H1 (cell line): Measurements from ENCODE around the gene HEATR5A. TPM values are rescaled to one million over a fixed set of nuclear protein-coding genes. Genes with fewer than 3 reads are reported as not detected.

Source experiments
- CTCF ChIA-PET: fragments of 300-600 bp; sonication (Branson Sonifier 250); formaldehyde crosslinking; loops from one replicate; lab custom pipeline; 2021; ENCODE audit not compliant: partially characterized antibody; lab: Charles Lee
- POLR2A ChIA-PET: fragments of 300-600 bp; sonication (Branson Sonifier 250); formaldehyde crosslinking; loops from one replicate; lab custom pipeline; 2021; ENCODE audit warnings: inconsistent platforms; ENCODE audit not compliant: partially characterized antibody; lab: Charles Lee
- DNase-seq, 2 experiments: peaks; one replicate each; pipeline versions ENCODE4 v3.0.0 to v3.0.0-alpha.2; 2010 to 2022; ENCODE audit warnings: low spot score in 2 of 2, low read depth in 1 of 2, mixed read lengths in 1 of 2
- FAIRE-seq: peaks from 2 replicates; lab custom pipeline; 2011; peaks lifted over from hg19 to GRCh38; lab: Jason Lieb, UNC
- H2AFZ ChIP-seq: 2 replicates; pipeline ENCODE4 v1.8.1; 2012; ENCODE audit warnings: low read length, inconsistent platforms
- H2AK5ac ChIP-seq: 2 replicates; pipeline ENCODE4 v1.6.1; 2013; ENCODE audit warnings: low read depth, low read length
- H2BK120ac ChIP-seq: replicated peaks from 2 replicates; pipeline ENCODE3; 2013; ENCODE audit warnings: low read depth, low read length, inconsistent platforms
- H2BK12ac ChIP-seq: 2 replicates; pipeline ENCODE4 v1.6.1; 2013; ENCODE audit warnings: low read depth, low read length
- H2BK15ac ChIP-seq: 2 replicates; pipeline ENCODE4 v1.6.1; 2013; ENCODE audit warnings: low read length
- H2BK20ac ChIP-seq: 2 replicates; pipeline ENCODE4 v1.6.1; 2013; ENCODE audit warnings: low read length
- H2BK5ac ChIP-seq: 2 replicates; pipeline ENCODE4 v1.6.1; 2013; ENCODE audit warnings: low read depth, low read length
- H3K14ac ChIP-seq: 2 replicates; pipeline ENCODE4 v1.6.1; 2013; ENCODE audit warnings: inconsistent platforms; ENCODE audit not compliant: insufficient read length
- H3K18ac ChIP-seq: 2 replicates; pipeline ENCODE4 v1.6.1; 2013; ENCODE audit warnings: low read length; ENCODE audit errors: extremely low read depth
- H3K23ac ChIP-seq: 2 replicates; pipeline ENCODE4 v1.6.1; 2013; ENCODE audit warnings: inconsistent platforms; ENCODE audit not compliant: insufficient read length
- H3K23me2 ChIP-seq: 2 replicates; pipeline ENCODE4 v1.6.1; 2013; ENCODE audit warnings: low read depth, low read length
- H3K27ac ChIP-seq: 2 replicates; pipeline ENCODE4 v1.6.1; 2011; ENCODE audit warnings: low read depth, low read length, inconsistent platforms
- H3K27me3 ChIP-seq, 4 experiments: replicated peaks in 1 of 4; 1 replicate in 1 of 4; 2 replicates in 3 of 4; pipeline versions ENCODE4 v1.6.1 to v1.8.1; 2011 to 2013; ENCODE audit warnings: low read length in 3 of 4, mild to moderate bottlenecking in 3 of 4, inconsistent platforms in 2 of 4, mixed read lengths in 2 of 4, moderate library complexity in 1 of 4; ENCODE audit not compliant: control insufficient read depth in 3 of 4, insufficient read depth in 3 of 4; ENCODE audit errors: extremely low read depth in 1 of 4
- H3K36me3 ChIP-seq, 4 experiments: 2 replicates each; pipeline versions ENCODE4 v1.6.1 to v1.8.1; 2011 to 2013; ENCODE audit warnings: mild to moderate bottlenecking in 4 of 4, low read length in 3 of 4, moderate library complexity in 2 of 4, control low read depth in 1 of 4, inconsistent platforms in 1 of 4; ENCODE audit not compliant: insufficient read depth in 4 of 4, control insufficient read depth in 2 of 4
- H3K4ac ChIP-seq: replicated peaks from 2 replicates; pipeline ENCODE3; 2013; ENCODE audit warnings: low read length, low read depth, mixed read lengths, inconsistent platforms; ENCODE audit not compliant: insufficient read length
- H3K4me1 ChIP-seq, 4 experiments: replicated peaks in 1 of 4; 1 replicate in 1 of 4; 2 replicates in 3 of 4; pipeline versions ENCODE4 v1.6.1 to v1.8.1; 2011 to 2013; ENCODE audit warnings: low read length in 3 of 4, inconsistent platforms in 2 of 4, mixed read lengths in 1 of 4; ENCODE audit not compliant: insufficient read depth in 4 of 4, control insufficient read depth in 3 of 4
- H3K4me2 ChIP-seq, 2 experiments: 2 replicates each; pipeline versions ENCODE4 v1.6.1 to v1.8.1; 2011 to 2013; ENCODE audit warnings: low read depth in 2 of 2, low read length in 2 of 2, control low read depth in 1 of 2, inconsistent platforms in 1 of 2, mild to moderate bottlenecking in 1 of 2; ENCODE audit not compliant: insufficient read depth in 1 of 2
- H3K4me3 ChIP-seq, 4 experiments: fragments of 200-600, 300-600 bp in 1 of 4; sonication (generic), shearing (Covaris generic), sonication (Bioruptor Twin) in 1 of 4; 2 replicates each; pipeline versions ENCODE4 v1.5.1 to v1.8.1; 2011 to 2016; ENCODE audit warnings: low read length in 4 of 4, low read depth in 3 of 4, control low read depth in 2 of 4, inconsistent platforms in 2 of 4, mild to moderate bottlenecking in 2 of 4, mixed read lengths in 1 of 4, moderate library complexity in 1 of 4; ENCODE audit not compliant: insufficient read depth in 2 of 4; ENCODE audit errors: extremely low read depth in 1 of 4
- H3K56ac ChIP-seq: replicated peaks from 2 replicates; pipeline ENCODE3; 2013; ENCODE audit warnings: low read depth, mild to moderate bottlenecking, mixed read lengths, low read length, inconsistent platforms; ENCODE audit not compliant: insufficient read length
- H3K79me1 ChIP-seq: 2 replicates; pipeline ENCODE4 v1.6.1; 2013; ENCODE audit warnings: low read depth, low read length, control low read depth
- H3K79me2 ChIP-seq, 2 experiments: 2 replicates each; pipeline versions ENCODE4 v1.6.1 to v1.8.1; 2012 to 2013; ENCODE audit warnings: low read length in 2 of 2, mild to moderate bottlenecking in 2 of 2, inconsistent platforms in 1 of 2; ENCODE audit not compliant: insufficient read depth in 2 of 2, control insufficient read depth in 1 of 2
- H3K9ac ChIP-seq, 4 experiments: replicated peaks in 1 of 4; 1 replicate in 1 of 4; 2 replicates in 3 of 4; pipeline versions ENCODE4 v1.6.1 to v1.8.1; 2011 to 2013; ENCODE audit warnings: low read depth in 3 of 4, low read length in 3 of 4, control low read depth in 2 of 4, mild to moderate bottlenecking in 2 of 4, moderate library complexity in 2 of 4, inconsistent platforms in 1 of 4; ENCODE audit errors: extremely low read depth in 1 of 4
- H3K9me3 ChIP-seq, 2 experiments: 2 replicates each; pipeline versions ENCODE4 v1.6.1 to v1.8.1; 2012 to 2013; ENCODE audit warnings: mild to moderate bottlenecking in 2 of 2, moderate library complexity in 2 of 2, control low read depth in 1 of 2, inconsistent platforms in 1 of 2, low read depth in 1 of 2, low read length in 1 of 2, mixed read lengths in 1 of 2; ENCODE audit not compliant: insufficient read depth in 2 of 2
- H4K20me1 ChIP-seq, 2 experiments: replicated peaks in 1 of 2; 2 replicates each; pipeline versions ENCODE3 to v1.8.1; 2011 to 2013; ENCODE audit warnings: inconsistent platforms in 2 of 2, low read length in 2 of 2, mild to moderate bottlenecking in 1 of 2; ENCODE audit not compliant: insufficient read depth in 2 of 2, control insufficient read depth in 1 of 2
- H4K5ac ChIP-seq: 2 replicates; pipeline ENCODE4 v1.6.1; 2013; ENCODE audit warnings: low read length, low read depth, mixed read lengths, inconsistent platforms; ENCODE audit not compliant: insufficient read length
- H4K8ac ChIP-seq: 2 replicates; pipeline ENCODE4 v1.8.0; 2013; ENCODE audit warnings: mild to moderate bottlenecking, moderate library complexity, low read length, inconsistent platforms; ENCODE audit not compliant: insufficient read depth; ENCODE audit errors: extremely low read depth
- H4K91ac ChIP-seq: replicated peaks from 2 replicates; pipeline ENCODE3; 2013; ENCODE audit warnings: low read length, mixed read lengths, inconsistent platforms; ENCODE audit not compliant: insufficient read length
- BRCA1 ChIP-seq: IDR thresholded peaks from 2 replicates; pipeline ENCODE4 v1.6.1; 2012; ENCODE audit warnings: low read depth, low read length, improper control_type of control experiment
- E2F6 ChIP-seq: IDR thresholded peaks from 2 replicates; pipeline ENCODE4 v1.6.1; 2012; ENCODE audit warnings: inconsistent platforms
- FOSL1 ChIP-seq: IDR thresholded peaks from 2 replicates; pipeline ENCODE4 v1.6.1; 2011; ENCODE audit warnings: mild to moderate bottlenecking, low read depth, low read length, moderate library complexity; ENCODE audit not compliant: insufficient read depth
- JUND ChIP-seq: IDR thresholded peaks from 2 replicates; pipeline ENCODE4 v1.6.1; 2011; ENCODE audit warnings: mild to moderate bottlenecking, improper control_type of control experiment, low read length
- PHF8 ChIP-seq: fragments of 200-600 bp; sonication (generic); conservative IDR thresholded peaks from 2 replicates; pipeline ENCODE4 v1.7.1; 2012; ENCODE audit warnings: low read depth, mild to moderate bottlenecking, inconsistent platforms, low read length, moderate library complexity
- SUZ12 ChIP-seq: fragments of 200-600 bp; sonication (generic); IDR thresholded peaks from 2 replicates; pipeline ENCODE4 v1.6.1; 2012; ENCODE audit warnings: mild to moderate bottlenecking, inconsistent platforms, low read length, moderate library complexity, mixed read lengths
- TBP ChIP-seq: IDR thresholded peaks from 2 replicates; pipeline ENCODE4 v1.6.1; 2011; ENCODE audit warnings: low read depth, low read length, improper control_type of control experiment
- WGBS, 2 experiments: shearing (Covaris generic) in 1 of 2; methylation state at CpG; one replicate each; pipeline versions ENCODE4 v1.1.6 to v1.1.7; 2013 to 2015; ENCODE audit warnings: low lambda C conversion rate in 2 of 2, mixed read lengths in 2 of 2, inconsistent platforms in 1 of 2, low coverage in 1 of 2, missing lambda C conversion rate in 1 of 2; ENCODE audit not compliant: insufficient replicate concordance in 2 of 2, insufficient coverage in 1 of 2, insufficient read length in 1 of 2; ENCODE audit errors: extremely low coverage in 1 of 2, missing lambda C conversion rate in 1 of 2; 5-methylcytosine and 5-hydroxymethylcytosine counted together
- polyA plus RNA-seq, 7 experiments: library from polyadenylated mRNA; depleted of rRNA in 3 of 7; stranded (reverse) in 5 of 7; unstranded in 2 of 7; fragments of >200 nt in 5 of 7; fragments of 200-250 nt in 2 of 7; gene quantifications; 1 replicate in 5 of 7; 2 replicates in 1 of 7; 4 replicates in 1 of 7; pipeline versions ENCODE4 v1.2.1 to v1.2.3, GENCODE V29; 2011 to 2013; ENCODE audit warnings: missing spikeins in 2 of 7, mixed read lengths in 2 of 7
- total RNA-seq: library from RNA; stranded (reverse); fragmentation: NEBNext Ultra II Directional; extraction: Animal tissue kit (Norgen Biotek cat#: 25700); gene quantifications from 2 replicates; pipeline ENCODE4 v1.2.1, GENCODE V29; 2021

Gene HEATR5A
- total and polyA plus RNA-seq, 2 of the 8 experiments (the other 6 are each of a cell fraction or from before 2014, with no cell fraction given), result 9.0 to 36.2 TPM

- no peak overlapping the region for H2BK5ac ChIP-seq
- no peak overlapping the region for H2AK5ac ChIP-seq
- H3K79me2 ChIP-seq, result no peaks in the 10 kb centered on the region
- no peak overlapping the region for H3K9ac ChIP-seq
- no peak overlapping the region for H3K56ac ChIP-seq
- H3K23ac ChIP-seq, result no peak overlapping the region
- no peak overlapping the region for H3K4me2 ChIP-seq
- peaks cover 0 to 1% (median 0%) of the 10 kb centered on the region in 4 experiments; a peak in 1 of 7 replicates for H3K27me3 ChIP-seq
- 81% methylated on average over 8 of the region's 8 CpGs; no CpG with 5 or more reads in 1 of the 2 experiments for WGBS, 2 experiments
- H3K79me1 ChIP-seq, result no peaks in the 10 kb centered on the region
- H3K4me3 ChIP-seq, result no peak overlapping the region
- no peak for DNase-seq
- H3K27ac ChIP-seq, result no peak overlapping the region
- no peak overlapping the region for H3K18ac ChIP-seq
- no peaks in the 10 kb centered on the region for H3K9me3 ChIP-seq
- no peak overlapping the region for H2BK12ac ChIP-seq
- no peak for FAIRE-seq
- H2BK20ac ChIP-seq, result no peak overlapping the region
- no peak overlapping the region for H2BK15ac ChIP-seq
- peaks cover 0 to 17% (median 3%) of the 10 kb centered on the region in 4 experiments; a peak in 3 of 8 replicates for H3K36me3 ChIP-seq
- no peak overlapping the region for H2AFZ ChIP-seq
- no peak overlapping the region for H2BK120ac ChIP-seq
- H4K20me1 ChIP-seq, result no peaks in the 10 kb centered on the region
- H3K4ac ChIP-seq, result no peak overlapping the region
- no peaks in the 10 kb centered on the region for H3K4me1 ChIP-seq
- ChIA-PET CTCF (interaction anchor here (0.8 to 4.2 kb wide), 10 partner anchors 20 to 504 kb away, joined by 3 to 14 read pairs (median 4); partner anchors contain the start of gene HEATR5A), POLR2A (no interaction called here)
- H4K91ac ChIP-seq, result no peak overlapping the region
- no peaks in the 10 kb centered on the region for H3K23me2 ChIP-seq
- no peak overlapping the region for H4K5ac ChIP-seq
- H3K14ac ChIP-seq, result no peak overlapping the region
- H4K8ac ChIP-seq, result no peak overlapping the region
- TF ChIP-seq SUZ12 (no peak), BRCA1 (no peak), PHF8 (no peak), TBP (no peak), JUND (no peak), FOSL1 (no peak), E2F6 (no peak)
Observed at GRCh38 chr14:31449136-31449535, 28.8 kb upstream of the HEATR5A start.
